ENCODE data around the gene SUPT3H. TPM values are rescaled to one million over a fixed set of nuclear protein-coding genes. Genes with fewer than 3 reads are reported as not detected.
"Not testable (repeated sequence)": the region's sequence is repeated elsewhere in the genome, so short reads cannot be mapped to it uniquely, and the experiment has no call there.

Gene SUPT3H
- total RNA-seq, 1 donor from 2014 or later, result 3.2 TPM

GRCh38 chr6:45054610-45055009 lies 323.1 kb downstream of the SUPT3H start:
- intact Hi-C loops (cut with DNase I), result no loop called here
- no peak for ATAC-seq
- DNase-seq (ENCODE audit: missing footprints), result no peak

DNA sequence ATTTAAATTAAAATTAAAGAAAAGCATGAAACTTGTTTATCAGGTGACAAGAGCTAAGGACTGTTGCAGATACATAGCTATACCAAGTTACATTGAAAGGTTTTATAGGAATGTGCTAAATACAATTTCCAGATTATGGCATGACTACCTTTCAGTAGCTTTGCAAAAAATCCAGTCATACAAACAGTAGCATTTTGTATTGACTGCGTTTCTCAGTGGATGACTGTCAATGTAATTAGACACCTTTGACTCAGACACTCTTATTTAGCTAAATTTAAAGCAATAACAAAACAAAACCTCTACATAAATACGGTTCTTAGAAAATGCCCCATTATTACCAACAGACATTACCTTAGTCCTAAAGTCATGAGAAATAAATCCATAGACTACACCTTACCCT lies 325.4 kb downstream of the SUPT3H start:
- ATAC-seq, result no peak
- DNase-seq (ENCODE audit: missing footprints), result no peak
- intact Hi-C loops (cut with DNase I), result no loop called here

DNA sequence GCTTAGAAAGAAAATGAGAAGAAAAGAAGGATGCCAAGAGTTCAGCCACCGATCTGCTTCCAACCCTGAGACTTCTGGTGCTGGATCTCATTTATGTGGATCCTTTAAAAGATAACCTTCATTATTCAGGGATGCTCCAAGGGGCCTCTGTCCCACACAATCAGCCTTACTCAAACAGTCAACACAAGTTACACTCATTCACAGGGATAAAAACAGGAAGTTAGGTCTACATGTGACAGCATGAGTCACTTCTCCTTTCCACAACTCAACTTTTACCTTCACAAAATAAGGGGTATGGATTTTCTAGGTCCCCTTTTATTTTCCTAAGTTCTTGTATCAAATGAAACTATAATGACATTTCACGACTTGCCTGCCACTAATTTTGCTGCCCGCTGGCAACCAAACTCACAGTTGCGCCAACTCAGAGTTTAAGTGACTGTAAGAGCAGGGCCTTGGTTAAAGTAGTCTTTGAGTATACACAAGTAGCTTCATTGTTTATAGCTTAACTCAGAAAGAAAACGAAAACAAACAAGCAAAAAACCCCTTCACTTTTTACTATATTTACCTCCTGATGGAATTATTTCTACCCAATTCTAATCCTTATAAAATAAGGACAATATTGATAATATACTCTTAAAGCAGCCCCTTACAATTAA lies 328.4 kb downstream of the SUPT3H start:
- DNase-seq (ENCODE audit: missing footprints), result no peak
- no peak for ATAC-seq
- intact Hi-C loops (cut with DNase I), result no loop called here

DNA sequence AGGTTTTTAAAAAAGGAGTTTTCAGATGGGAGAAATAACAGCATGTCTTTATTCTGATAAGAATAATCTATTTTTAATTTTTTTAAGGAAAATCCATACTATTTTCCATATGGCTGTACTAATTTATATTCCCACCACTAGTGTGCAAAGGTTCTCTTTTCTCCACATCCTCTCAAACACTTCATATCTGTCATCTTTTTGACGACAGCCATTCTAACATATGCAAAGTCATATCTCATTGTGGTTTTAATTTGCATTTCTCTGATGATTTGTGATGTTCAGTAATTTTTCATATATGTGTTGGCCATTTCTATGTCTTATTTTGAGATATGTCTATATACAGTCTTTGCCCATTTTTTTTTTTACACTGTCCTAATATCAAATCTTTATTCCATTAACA lies 330.2 kb downstream of the SUPT3H start:
- intact Hi-C loops (cut with DNase I), result no loop called here
- ATAC-seq (no peak), DNase-seq (ENCODE audit: missing footprints) (no peak)

DNA sequence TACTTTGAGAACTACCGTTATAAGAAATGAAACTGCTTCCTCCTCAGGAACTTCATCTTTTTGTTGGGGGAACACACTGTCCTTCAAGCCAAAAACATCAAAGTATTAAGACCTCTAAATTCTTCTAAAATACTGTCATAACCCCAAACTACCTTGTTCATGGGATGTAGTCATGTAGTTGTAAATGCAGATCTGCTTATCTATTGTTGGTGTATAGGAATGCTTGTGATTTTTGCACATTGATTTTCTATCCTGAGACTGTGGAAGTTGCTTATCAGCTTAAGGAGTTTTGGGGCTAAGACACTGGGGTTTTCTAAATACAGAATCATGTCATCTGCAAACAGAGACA lies 332.5 kb downstream of the SUPT3H start:
- intact Hi-C loops (cut with DNase I), result no loop called here
- no peak for ATAC-seq
- DNase-seq (ENCODE audit: missing footprints), result no peak

GRCh38 chr6:45044510-45045252 lies 333.1 kb downstream of the SUPT3H start:
- ATAC-seq, result no peak
- DNase-seq (ENCODE audit: missing footprints), result no peak
- intact Hi-C loops (cut with DNase I), result no loop called here

DNA sequence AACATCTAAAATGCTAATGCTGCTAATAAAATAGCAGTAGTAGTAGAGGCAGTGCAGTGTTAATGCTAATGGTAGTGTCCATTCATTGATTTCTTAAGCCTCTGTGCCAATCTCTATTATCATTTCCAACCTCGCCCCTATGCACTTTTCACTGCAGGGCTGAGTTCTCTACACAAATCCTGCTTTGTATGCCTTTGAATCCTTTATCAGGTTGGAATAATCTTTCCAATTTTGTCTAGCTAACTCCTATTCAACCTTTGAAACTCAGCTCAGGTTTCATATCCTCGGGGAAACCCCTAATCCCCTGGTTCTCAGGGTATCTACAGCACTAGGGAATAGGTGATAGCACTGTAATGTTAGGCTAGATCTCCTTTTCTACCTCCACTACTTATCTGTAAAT lies 333.6 kb downstream of the SUPT3H start:
- DNase-seq (ENCODE audit: missing footprints) (no peak), ATAC-seq (no peak)
- intact Hi-C loops (cut with DNase I), result no loop called here

GRCh38 chr6:45042673-45043072 lies 335.1 kb downstream of the SUPT3H start:
- ATAC-seq; DNase-seq (ENCODE audit: missing footprints); intact Hi-C loops (cut with DNase I): not testable (repeated sequence)

- intact Hi-C loops (cut with DNase I), result no loop called here
- ATAC-seq, result no peak
- no peak for DNase-seq (ENCODE audit: missing footprints)
Measured at GRCh38 chr6:45038226-45038625, 339.5 kb downstream of the SUPT3H start.

DNA sequence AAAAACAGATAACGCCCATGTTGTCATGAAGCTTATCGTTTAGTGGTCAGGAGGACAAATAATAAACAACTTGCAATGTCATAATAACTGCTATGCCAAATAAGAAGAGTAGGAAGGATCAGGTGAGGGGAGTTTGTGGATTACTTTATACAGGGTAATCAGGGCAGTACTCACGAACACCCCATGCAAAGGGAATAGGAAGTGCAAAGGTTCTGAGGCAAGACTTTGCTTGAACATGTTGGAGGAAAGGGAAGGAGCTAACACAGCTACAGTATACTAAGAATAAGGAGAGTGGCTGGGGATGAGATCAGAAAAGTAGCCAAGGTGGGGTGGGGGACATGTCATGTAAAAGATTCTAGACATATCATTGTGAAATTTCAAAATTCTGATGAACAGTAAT lies 341.6 kb downstream of the SUPT3H start:
- intact Hi-C loops (cut with DNase I), result no loop called here

DNA sequence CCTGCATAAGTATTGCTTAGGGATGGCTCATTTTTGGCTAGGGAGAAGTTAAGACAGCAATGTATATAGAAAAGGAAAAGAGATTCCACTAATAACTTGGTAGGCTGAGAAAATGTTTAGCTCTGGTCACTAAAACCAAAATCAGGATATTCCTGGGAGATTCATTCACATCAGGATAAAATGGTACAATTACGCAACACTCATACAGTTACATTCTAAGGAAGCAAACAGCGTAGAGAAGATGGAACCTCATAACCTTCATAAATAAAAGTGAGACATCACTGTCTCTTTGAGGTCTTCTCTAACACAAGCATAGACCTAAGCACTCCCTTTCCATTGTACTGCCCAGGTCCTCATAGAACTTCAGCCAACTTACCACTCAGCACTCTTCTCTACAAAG lies 345.3 kb downstream of the SUPT3H start:
- intact Hi-C loops (cut with DNase I), result no loop called here
- DNase-seq (ENCODE audit: missing footprints) (no peak), ATAC-seq (no peak)

More for the DNA sequence above, 341.6 kb downstream of the SUPT3H start:
- DNase-seq (ENCODE audit: missing footprints), result no peak
- ATAC-seq, result no peak

DNA sequence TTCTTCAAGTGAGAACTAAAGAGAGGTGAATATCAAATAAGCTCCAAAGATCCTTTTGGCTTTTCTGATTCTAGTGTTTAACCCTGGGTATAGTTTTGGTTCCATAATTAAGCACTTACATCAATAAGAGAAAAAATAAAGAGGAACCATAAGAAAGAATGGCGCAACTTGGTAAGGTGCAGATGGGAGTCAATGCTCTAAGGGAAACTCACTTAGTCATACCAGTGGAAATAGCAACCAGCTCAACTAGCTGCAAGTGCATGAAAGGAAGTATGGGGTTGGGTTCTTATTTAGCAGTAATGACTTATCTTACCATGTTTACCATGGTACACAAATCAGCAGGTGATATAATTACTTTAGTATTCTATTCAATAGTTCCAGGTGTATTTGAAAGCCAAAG lies 346.1 kb downstream of the SUPT3H start:
- ATAC-seq (no peak), DNase-seq (ENCODE audit: missing footprints) (no peak)
- intact Hi-C loops (cut with DNase I), result no loop called here

GRCh38 chr6:45027126-45027525 lies 350.6 kb downstream of the SUPT3H start:
- intact Hi-C loops (cut with DNase I), result no loop called here
- DNase-seq (ENCODE audit: missing footprints) (no peak), ATAC-seq (no peak)

GRCh38 chr6:45026003-45026516 lies 351.7 kb downstream of the SUPT3H start:
- intact Hi-C loops (cut with DNase I), result no loop called here
- ATAC-seq, result no peak
- no peak for DNase-seq (ENCODE audit: missing footprints)

GRCh38 chr6:45024610-45025009 lies 353.1 kb downstream of the SUPT3H start:
- ATAC-seq, result no peak
- no peak for DNase-seq (ENCODE audit: missing footprints)
- intact Hi-C loops (cut with DNase I), result no loop called here

GRCh38 chr6:45021676-45022075 lies 356.1 kb downstream of the SUPT3H start:
- intact Hi-C loops (cut with DNase I), result no loop called here
- no peak for DNase-seq (ENCODE audit: missing footprints)
- ATAC-seq, result no peak

- ATAC-seq (no peak), DNase-seq (ENCODE audit: missing footprints) (no peak)
- intact Hi-C loops (cut with DNase I), result no loop called here
Measured at GRCh38 chr6:45012687-45013086, 365.0 kb downstream of the SUPT3H start.

DNA sequence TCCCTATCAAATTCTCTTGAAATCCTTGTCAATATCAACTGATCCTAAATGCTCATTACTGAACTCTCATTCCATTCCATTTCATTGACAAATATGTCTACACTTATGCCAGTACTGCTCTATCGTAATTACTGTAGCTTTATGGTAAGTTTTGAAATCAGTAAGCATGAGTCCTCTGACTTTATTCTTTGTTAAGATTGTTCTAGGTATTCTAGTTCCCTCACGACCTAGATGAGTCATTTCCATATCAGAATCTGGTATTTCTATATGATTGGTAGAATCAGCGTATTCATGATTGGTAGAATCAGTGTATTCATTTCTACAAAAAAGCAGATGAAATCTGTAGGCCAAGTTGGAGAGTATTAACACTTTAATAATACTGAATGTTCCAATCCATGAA lies 368.2 kb downstream of the SUPT3H start:
- no peak for ATAC-seq
- DNase-seq (ENCODE audit: missing footprints), result no peak
- intact Hi-C loops (cut with DNase I), result no loop called here

- ATAC-seq, result no peak
- intact Hi-C loops (cut with DNase I), result no loop called here
- no peak for DNase-seq (ENCODE audit: missing footprints)
Measured at GRCh38 chr6:45006893-45007292, 370.8 kb downstream of the SUPT3H start.

DNA sequence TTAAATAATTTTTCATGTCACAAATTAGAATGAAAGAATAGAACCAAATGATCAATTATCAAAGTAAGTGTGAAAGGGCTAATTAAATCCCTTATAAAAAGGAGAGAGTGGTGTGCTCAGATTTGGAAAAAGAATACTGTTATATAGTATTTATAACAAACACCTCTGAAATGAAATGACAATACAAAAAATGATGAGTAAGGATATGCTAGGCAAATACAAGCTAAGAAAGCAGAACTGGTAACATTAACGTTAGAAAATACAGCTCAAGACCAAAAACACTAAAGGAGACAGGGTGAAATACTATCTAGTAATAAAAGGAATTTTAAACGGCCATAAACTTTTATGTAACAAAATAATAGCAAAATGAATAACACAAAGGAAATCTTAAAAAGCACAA lies 373.8 kb downstream of the SUPT3H start:
- intact Hi-C loops (cut with DNase I), result no loop called here
- no peak for ATAC-seq
- DNase-seq (ENCODE audit: missing footprints), result no peak

GRCh38 chr6:45003387-45003786 lies 374.3 kb downstream of the SUPT3H start:
- no peak for ATAC-seq
- DNase-seq (ENCODE audit: missing footprints), result no peak
- intact Hi-C loops (cut with DNase I), result no loop called here

All from Right ventricle myocardium inferior (tissue), 1 donor.